IPS-NIHi7 (cell line): ENCODE results near the gene RPL31.

ENCODE experiments used
- DNase-seq: peaks from one replicate; pipeline ENCODE4 v3.0.0; 2012; ENCODE audit warnings: mixed read lengths; ENCODE audit errors: extremely low spot score

The RPL31 gene

DNA sequence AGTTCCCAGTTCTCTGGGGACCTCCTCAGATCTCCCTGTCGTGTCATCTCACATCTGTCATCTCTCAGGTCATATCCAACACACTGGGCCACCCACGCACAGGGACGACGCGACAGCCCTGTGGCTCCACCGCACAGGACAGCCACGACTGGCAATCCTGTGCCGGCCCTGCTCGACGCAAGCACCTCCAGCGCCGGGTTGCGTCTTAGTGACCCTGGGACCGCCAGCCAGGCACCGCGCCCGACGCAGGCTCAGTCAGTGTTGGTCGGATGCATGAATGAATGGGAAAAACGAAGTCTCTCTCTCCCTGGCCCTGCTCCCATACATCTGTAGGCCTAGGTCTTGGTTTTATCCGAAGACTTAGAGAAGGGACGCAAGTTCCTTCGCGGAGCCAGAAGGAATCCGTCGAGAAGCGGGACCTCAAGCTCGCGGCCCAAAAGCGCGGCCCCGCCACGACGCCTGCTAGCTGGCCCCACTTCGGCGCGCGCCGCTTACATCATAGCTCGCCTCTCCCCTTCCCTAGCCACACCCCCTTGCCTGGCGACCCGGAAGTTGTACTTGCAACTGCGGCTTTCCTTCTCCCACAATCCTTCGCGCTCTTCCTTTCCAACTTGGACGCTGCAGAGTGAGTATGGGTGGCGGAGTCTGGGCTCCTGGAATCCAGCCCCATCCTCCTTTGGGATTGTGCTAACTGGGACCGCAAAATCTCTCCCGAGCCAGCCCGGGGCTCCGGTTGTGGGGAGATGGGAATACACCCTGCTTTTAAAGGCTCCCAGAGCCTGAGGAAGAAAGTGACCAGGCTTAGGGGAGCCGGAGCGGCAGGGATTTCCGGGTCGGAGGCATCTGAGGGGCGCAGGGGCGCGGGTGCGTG is at the start of gene RPL31:
Gene RPL31, plus strand, starts transcription at position 599 of the 871 bp plus-strand sequence. CDS start 413 bp downstream, outside the sequence.
- peak; percentile 98 for DNase-seq

DNA sequence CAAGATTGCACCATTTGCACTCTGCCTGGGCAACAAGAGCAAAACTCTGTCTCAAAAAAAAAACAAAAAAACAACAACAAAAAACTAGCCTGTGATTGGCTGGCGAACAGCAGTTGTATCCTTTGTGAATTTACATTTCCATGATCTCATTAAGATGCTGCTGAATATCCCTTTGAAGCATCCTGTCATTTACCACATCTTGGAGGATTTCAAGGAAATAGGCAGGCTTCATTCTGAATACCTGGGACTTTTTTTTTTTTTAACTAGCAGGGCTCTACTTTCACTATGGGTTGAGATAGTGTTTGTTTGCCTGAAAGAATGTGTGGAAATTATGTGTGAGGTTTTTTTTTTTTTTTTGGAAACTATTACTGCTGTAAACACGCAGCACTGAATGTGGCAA is 49.6 kb upstream of the RPL31 start:
- DNase-seq, result no peak

DNA sequence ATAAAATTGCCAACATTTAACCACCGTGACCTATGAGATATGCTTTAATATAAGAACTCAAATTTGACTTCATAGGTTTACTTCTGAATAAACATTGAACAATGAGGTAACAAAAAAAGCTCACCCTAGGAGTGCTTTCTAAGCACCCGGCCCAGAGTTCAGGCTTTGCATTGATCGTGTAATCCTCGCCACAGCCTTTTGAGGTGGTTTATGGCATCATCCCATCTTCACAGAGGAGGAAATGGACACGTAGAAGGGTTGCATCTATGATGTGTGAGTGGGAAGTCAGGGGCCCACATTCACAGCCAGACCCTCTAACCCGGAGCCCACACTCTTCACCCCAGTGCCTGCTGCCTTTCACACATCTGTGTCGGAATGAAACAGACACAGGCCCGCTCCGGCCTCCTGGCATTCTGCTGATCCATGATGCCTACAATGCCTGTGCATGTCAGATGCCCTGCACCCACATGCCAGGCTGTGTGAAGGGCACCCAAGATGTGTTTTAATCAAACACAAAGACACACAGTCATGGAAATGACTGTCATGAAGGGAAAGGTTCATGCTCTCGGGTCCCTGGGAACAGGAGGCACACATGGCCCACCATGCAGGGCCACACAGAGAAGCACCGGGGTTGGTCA is 48.6 kb upstream of the RPL31 start:
- DNase-seq, result no peak

DNA sequence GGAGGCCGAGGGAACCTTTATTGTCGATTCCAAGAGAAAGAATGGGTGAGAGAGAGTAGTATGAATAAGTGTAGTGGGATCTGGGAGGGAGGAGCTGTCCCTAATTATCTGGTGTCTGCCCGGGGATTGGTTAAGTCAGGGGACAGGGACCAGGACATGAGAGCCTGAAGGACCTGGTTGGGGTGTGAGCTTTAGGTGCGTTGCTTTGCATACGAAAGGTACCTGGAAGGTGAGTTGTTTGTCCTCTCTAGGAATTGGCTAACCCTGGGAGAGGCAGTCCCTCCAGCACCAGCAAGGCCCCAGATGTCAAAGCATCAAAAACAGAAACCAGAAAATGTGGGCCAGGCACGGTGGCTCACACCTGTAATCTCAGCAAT is 48.1 kb upstream of the RPL31 start:
- peak; percentile 38 for DNase-seq

DNA sequence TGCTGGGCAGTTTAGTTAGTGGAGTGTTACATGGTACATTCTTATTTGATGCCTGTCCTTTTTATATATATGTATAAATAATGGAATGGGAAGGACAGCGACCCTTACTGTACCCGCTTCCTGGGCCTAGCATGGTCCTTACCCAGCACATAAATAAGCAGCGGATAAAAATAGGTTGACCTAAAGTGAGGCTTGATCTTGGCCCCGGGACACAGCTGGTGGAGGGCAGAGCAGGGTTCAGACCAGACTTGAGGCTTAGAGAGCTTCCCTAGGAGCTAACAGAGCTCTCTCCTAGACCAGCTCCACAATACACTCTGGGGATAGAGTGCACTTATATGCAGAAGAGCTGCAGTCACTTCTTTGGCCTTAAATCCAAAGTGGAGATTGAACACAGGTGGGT is 46.9 kb upstream of the RPL31 start:
- no peak for DNase-seq

DNA sequence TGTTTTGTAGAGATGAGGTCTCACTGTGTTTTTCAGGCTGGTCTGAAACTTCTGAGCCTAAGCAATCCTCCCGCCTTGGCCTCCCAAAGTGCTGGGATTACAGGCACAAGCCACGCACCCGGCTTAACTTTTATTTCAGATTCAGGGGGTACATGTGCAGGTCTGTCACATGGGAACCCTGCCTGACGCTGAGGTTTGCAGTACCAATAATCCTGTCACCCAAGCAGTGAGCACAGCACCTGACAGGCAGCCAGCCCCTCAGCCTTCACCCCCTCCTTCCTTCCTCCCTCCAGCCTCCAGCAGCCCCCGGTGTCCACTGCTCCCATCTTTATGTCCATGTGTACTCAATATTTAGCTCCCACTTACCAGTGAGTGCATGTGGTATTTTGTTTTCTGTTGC is 46.0 kb upstream of the RPL31 start:
- no peak for DNase-seq

DNA sequence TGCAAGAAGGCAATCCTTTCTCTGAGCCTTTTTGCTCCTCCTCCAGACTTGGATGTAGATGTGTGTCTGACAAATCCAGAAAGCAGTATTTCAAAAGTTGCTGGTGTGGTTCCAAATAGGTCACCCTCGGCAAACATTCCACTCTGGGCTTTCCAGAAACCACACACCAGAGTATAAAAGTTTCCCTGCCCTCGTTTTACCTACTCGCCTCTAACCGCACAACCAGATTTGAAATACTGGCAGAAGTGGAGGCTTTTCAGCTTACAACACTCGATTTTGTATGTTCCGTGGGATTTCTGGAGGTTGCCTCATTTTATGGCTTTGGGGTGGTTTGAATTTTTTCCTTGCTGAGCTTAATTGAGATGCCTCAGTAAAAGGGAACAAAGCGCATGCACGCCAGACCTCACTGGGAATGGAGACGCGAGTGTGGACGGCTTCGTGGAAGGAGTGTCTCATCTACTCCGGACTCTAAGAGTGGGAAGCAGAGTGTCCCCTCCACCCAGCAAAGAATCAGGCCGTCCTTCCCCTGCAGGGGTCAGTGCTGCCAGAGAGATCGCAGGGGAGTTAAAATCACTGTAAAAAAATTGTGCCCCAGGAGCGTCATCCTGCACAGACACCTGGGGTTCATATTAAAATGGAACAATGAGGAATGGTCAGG is 44.0 kb upstream of the RPL31 start:
- DNase-seq, result no peak

DNA sequence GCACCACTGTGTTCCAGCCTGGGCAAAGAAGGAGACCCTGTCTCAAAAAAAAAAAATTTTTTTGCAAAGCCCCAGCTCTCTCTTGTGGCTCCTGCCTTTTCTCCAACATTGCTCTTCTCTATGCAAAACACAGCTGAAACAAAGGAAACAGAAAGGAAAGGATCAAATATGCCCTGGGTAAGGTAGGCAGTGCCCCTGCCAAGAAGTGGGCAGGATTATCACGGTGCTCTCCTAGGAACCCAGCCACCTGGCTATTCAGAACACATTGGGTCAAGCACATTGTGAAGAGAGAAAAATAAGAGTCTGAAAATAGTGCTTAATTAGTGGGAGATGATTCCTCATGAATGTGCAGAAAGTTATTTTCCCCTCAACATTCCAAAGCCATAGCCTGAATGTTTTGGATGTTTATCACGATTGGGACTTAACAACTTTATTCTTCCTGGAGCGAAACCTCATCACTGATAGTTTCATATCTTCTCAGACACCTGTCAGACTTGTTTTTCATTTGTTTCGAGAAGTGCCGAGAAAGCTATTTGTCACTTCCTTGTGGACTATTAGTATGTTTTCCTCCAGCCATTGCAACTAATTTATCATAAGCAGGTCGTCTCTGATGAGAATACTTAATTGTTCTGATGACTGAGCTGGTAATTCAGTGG is 42.7 kb upstream of the RPL31 start:
- DNase-seq, result no peak

DNA sequence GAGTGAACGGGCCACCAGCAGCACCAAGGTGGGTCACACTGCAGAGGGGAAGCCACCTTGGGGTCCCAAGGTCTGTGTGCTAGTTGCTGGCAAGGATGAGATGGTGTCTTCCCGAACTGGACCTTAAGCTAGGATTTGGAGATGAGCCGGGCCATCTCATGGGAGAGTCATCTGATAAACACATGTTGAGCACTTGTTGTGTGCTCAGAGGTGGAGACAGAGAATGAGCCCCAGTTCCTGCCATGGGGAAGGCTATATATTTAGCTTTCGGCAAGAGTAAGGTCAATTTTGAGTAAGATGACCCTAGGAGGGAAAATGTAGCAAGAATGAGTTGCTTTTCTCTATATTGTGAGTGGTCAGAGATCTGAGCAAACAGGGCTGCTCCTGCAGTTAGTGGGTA is 41.4 kb upstream of the RPL31 start:
- DNase-seq, result no peak

DNA sequence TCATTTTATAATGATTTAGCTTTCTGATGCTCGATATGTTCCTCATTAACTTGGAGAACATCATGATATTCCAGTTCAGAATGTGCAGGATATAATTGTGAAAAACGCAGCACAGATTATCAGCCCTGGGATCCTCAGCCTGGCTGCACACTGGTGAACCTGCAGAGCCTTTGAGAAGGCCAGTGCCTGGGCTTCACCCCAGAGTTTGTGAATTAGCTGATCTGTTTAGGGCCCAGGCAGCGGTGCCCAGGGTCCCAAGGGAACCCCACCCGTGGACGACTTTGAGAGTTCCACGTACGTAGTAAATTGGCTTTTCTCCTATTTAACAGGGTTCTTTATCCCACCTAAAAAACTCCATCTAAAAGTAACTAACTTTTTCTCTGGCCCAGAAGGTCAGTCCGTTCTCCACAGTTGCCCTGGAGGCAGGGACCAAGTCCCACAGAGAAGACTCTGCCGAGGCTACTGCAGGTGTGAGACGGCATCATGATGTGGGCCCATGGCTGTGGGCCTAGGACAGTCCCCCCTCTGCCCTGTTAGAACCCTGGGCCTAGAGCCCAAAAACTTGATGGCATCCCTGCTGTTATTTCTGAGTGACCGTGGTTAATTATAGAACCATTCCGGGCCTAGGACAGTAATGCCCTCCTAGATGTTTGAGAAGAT is 39.6 kb upstream of the RPL31 start:
- no peak for DNase-seq

DNA sequence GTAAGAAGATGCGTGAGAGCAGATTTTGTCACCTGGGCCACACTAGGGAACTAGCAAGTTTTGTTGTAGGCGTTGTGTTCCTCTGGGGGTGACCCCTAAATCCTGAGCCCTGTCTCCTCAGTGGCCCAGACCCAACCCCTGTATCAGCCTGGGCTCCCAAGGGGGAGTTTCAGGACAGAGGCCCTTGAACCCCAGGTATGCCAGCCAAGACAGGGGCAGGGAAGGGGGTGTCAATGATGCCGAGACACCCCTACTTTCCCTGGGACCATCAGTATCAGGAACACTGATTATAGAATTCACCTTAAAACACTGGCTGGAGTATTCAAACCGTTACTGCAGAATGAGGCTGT is 39.1 kb upstream of the RPL31 start:
- no peak for DNase-seq

DNA sequence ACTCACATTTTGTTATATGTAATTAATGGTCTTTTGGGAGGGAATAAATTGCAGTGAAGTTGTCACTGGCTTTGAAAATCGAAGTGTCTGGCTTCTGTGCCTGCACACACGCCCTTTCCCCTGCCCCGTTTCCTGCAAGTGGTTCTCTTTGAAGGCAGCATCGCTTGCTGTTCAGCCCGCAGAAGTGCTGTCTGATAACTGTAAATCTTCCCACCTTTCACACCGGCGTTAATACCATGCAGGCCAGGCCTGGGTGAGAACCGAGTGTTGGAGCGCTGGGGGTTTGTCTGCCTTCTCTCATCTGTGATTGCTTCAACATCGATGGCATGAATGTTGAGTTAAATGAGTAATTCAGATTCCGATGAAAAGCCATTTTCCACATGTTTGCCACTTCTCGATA is 37.9 kb upstream of the RPL31 start:
- no peak for DNase-seq

DNA sequence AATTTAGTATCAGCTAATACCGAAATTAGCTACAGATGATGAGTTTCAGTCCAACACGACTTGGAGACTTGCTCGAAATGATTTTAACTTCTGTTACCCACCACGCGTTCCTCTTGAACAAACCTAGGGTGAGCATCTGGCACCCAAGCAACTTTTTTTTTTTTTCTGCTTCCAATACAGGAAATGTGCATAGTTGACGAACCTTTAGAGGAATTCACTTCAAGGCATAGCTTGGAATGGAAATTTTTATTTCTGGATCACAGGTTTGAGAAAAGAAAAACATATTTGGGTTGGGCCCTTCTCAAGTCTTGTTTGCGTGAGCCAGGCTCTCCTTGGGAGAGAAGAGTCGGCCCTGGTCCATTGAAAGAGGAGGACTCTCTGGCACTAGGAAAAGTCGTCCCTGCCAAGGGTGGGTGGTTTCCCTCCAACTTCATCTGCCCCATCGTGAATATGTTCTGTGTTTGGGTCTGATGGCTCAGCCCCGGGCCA is 37.4 kb upstream of the RPL31 start:
- no peak for DNase-seq

DNA sequence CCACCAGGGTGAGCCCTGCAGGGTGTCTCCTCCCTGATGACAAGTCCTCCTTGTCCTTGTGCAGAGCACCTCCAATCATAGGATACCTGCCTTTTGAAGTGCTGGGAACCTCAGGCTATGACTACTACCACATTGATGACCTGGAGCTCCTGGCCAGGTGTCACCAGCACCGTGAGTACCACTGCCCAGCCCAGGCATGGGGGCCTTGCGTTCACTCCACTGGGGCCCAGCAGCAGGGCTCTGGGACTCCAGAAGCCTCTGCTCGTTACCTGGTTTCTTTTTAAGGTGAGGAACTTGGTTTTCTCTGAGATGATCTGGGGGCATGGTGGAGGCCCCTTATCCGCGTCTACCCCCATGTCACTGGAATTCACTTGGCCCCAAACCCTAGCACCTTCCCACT is 36.5 kb upstream of the RPL31 start:
- DNase-seq, result no peak

DNA sequence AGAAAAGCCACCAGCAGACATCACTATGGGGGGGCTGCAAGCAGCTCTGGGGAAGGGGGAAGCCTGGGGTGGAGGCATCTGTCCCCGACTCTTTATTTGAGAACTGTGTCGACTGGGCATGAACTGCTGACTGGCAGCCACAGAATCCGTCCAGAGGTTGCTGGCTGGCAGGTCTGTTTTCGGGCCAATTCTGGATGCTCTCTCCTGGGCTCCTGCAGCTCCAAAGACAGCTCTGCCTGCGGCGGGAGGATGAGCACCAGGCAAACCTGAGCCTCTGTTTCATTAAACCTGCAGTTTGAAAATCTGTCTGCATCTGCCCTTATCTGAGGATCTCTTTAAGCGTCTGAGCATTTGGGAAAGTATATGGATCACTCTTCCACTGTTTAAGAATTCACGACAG is 34.4 kb upstream of the RPL31 start:
- DNase-seq, result no peak

DNA sequence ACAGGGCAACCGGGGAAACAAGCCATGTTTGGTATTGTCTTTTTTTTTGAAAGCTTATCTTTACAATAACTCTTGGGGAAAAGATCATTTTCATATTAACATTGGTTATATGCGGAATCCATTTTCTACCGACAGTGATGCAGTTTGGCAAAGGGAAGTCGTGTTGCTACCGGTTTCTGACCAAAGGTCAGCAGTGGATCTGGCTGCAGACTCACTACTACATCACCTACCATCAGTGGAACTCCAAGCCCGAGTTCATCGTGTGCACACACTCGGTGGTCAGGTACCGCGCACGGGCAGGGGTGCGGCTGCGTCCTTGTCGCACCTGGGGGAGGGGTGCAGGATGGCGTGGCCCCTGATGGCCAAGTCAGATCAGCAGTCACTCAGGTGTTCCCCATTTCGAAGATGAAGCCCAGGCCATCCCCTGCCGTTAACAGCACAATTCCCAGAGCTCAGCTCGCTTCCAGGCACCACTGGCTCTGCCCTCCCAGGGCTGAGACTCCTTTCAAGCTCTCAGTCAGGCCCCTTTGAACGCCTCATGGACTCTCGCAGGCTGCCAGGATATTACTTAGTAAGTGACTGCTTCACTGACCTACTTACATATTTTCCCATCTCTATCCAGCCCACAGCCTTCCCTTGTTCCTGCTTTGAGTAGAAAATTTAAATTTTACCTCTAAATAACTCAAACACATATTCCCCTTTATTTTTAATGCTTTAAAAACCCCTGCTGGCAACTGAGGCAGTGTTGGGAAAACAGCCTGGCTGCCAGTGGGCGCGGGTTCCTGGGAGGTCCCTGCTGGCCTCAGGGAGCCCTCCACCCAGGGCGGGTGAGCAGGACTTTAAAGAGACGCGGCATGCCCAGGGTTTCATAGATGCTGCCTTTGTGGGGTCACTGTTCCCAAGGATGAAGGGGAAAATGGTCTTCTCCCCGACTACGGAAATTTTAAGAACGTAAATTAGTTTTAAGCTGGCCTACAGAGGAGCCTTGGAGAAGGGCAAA is 33.6 kb upstream of the RPL31 start:
- no peak for DNase-seq

DNA sequence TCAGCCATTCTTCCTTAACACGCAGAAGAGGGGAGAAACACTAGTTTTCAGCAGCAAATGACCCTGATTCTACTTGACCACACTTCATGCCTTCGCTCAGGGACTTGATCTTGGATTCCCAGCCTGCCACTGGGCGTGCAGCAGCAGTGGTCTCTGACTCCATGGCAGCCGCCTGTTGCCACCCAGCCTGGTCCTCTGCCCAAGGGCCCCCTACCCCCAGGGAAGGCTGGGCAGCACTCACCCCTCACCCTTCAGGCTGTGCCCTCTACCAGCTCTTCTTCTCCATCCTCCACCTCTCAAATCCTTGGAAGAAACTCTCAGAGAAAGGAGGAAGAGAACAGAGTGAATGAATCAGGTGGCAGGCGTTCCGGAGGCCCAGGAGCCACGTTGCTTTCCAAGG is 32.1 kb upstream of the RPL31 start:
- DNase-seq, result no peak

DNA sequence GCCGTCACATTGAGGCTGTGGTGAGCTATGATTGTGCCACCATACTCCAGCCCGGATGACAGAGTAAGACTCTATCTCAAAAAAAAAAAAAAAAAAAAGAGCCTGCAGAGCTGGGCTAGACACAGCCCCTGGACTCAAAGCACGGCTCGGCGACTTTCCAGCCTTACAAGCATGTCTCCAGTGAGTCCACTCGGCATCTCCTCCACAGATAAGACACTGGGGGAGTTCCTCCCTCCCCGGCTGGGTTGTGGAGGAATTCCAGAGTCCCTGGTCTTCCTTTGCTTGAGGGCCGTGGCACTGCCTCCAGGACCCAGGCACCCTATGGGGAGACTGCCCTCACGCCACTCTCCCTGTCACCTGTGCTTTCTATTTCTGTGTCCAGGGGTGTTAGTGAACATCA is 30.9 kb upstream of the RPL31 start:
- no peak for DNase-seq

DNA sequence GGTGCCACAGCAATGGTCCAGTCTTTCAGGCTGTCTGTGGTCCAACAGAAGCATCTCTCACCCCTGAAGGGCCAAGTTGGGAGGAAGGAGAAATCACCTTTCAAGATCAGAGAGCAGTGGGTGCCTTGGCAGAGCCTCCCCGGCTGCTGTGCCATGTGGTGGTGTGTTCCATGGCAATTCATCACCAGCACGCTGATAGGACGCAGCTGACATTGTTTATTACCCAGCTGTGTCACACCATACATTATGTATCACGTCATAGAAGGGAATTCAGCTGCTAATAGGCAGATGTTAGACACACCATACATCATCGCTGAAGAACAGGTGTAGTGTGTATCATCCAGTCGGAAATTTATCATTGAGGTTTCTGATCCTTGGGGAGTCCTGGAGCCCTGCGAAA is 29.6 kb upstream of the RPL31 start:
- DNase-seq, result no peak

DNA sequence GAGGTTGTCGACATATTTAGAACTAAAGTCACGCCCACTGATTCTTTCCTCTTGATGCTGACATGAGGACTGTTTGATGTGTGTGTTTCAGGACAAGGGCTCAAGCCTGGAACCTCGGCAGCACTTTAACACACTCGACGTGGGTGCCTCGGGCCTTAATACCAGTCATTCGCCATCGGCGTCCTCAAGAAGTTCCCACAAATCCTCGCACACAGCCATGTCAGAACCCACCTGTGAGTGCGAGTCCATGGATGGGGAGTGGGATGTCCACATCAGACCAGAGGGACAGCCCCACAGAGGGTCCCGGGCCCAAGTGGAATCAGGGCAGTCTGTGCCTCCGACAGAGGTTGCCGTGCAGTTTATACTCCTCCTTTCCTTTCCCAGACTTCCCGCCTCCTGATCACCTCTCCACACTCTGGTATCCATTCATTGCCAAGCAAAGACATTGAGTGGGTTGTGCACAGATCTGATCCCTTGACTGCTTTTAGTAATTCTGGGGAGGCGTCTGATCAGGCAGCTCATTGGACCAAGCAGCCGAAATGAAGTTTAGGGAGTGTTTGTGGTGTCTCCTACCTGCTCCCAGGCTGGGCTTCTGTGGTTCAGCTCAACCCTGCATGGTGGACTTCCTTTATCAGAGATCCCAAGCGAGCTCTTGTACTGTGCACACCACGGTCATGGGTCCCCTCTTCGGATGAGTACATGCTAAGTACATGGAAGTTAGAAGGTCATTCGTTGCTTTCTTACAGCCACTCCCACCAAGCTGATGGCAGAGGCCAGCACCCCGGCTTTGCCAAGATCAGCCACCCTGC is 27.2 kb upstream of the RPL31 start:
- DNase-seq, result no peak
